SKM-1 (cell line): ENCODE data around the gene CCND3.

Experiments
- DNase-seq: peaks from one replicate; lab custom pipeline; 2025; ENCODE audit not compliant: unreplicated experiment; lab: John Stamatoyannopoulos, UW

Gene CCND3

GRCh38 chr6:41941280-41942066, at the start of gene CCND3:
CCND3 (minus strand) TSS chr6:41941808; CDS start chr6:41941649, 159 bp downstream.
- peak; percentile 88 for DNase-seq

DNA sequence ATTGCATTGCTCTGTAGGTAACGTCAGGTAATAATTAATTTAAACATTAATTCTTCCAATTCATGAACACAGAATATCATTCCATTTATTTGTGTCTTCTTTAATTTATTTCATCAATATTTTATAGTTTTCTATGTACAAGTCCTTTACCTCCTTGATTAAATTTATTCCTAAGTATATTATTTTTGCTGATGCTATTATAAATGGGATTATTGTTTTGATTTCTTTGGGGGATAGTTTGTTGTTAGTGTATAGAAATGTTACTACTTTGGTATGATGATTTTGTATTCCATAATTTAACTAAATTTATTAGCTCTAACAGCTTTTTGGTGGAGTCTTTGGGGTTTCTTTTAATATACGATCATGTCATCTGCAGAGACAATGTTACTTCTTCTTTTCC, 44.7 kb upstream of the CCND3 start:
- no peak for DNase-seq

GRCh38 chr6:41984623-41985022, 43.0 kb upstream of the CCND3 start:
- no peak for DNase-seq

DNA sequence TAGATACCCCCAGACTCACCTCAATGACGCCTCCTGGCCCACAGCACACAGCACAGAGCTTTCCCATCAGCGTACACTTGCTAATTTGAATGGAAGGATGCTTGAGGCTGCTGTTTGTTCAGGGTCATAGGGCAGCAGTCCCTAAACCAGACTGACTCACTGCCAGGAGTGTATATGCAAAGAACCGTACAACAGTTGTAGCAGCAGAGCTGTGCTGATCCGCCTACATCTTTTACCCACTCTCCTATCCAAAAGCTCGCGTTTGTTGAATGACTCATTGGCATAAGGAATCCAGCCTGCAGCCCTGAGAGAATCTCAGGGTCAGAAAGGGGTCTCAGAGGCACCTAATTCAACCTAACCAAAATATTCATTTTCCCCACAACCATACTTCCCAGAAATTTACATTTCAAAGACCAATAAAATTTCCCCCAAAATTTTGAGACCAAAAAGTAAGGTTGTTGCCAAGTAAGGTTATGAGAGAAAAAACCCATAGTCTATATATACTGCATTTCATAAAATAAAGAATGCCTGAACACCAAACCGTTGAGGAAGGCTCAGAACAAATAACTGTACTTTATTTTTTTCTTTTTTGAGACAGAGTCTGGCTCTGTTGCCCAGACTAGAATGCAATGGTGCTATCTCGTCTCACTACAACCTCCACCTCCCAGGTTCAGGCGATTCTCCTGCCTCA, 35.3 kb upstream of the CCND3 start:
- DNase-seq, result no peak

- DNase-seq, result no peak
Measured at GRCh38 chr6:41975276-41975675, 33.7 kb upstream of the CCND3 start.

DNA sequence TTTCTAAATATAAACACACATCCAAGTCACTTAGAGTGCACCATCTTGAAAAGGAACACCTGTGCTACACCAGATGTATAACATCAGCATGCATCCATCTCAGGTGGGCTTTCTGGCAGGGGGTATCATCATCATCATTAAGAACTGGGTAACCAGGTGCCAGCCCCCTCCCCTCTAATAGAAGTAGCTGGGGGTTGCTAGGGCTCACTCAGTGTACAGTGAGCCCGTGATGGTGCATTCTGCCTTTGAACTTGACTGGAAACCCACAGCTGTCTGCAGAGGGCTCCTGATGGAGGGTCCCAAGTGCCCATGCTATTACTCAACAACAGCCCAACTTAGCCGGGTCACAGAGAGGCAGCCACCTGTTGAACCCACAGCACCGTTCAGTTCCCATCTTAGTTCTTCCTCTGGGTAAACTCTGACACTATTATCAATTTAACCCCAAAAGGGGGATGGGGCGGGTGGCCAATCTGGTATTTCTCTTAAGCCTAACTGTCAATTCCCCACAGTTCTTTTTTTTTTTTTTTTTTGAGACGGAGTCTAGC, 32.7 kb upstream of the CCND3 start:
- no peak for DNase-seq

DNA sequence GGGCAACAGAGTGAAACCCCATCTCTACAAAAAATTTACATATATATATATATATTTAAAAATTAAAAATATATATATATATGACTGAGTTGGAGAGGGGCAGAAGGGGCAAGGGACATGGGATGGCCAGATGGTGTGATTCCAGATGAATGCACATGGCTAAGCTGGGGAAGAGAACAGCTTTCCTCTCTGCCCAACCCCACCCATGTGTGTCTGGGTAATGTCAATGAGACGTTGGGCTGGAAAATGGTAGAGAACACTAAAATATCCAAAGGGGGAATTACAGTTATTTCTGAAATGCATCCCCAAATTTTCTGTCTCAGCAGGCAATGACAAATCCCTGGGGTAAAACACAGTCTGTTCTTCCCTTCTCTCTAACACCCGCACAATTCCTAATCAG, 31.2 kb upstream of the CCND3 start:
- no peak for DNase-seq

- DNase-seq, result peak; percentile 76
Measured at GRCh38 chr6:41970436-41970846, 28.8 kb upstream of the CCND3 start.

DNA sequence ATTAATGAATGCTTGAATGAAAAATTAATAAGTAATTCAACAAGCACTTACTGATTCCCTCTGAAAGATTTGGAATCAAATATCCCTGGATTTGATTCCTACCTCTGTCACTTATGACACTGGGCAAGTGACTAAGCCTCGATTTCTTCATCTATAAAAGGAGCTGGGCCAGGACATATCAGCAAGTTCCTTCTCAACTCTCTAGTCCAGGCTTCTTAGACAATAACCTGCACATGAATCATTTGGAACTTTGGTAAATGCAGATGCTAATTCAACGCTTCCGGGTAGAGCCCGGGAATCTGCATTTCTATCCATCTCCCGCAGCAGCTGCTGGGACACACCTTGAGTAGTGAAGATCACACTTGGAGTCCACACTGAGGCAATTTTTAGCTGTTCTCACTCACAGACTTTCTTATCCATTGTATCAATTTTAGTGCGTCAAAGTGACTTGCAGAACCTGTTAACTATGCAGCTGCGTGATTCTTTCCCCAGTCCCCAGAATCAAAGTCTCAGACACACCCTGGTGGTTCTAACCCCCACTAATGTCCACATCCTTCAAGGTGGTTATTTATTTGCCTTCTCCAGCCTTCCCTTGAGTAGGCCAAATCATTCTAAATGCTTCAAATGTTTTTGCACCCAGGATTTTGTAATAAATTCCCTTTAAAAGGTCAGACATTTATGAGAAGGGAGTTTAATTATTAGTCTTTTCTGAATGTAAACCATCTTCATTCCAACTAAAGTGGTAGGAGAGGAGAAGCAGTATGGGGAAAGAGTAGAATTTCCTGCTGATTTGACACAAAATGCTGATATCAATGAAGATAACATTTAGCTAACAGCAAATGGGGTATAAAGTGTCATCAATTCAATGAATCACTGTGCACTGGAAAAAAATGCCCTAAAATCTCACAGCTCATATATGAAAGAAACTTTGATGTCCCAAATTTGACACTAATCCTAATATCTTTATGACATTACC, 26.0 kb upstream of the CCND3 start:
- DNase-seq, result no peak

- no peak for DNase-seq
Measured at GRCh38 chr6:41966961-41967311, 25.3 kb upstream of the CCND3 start.

- no peak for DNase-seq
Measured at GRCh38 chr6:41966214-41966920, 24.8 kb upstream of the CCND3 start.

GRCh38 chr6:41965429-41966213, 24.0 kb upstream of the CCND3 start:
- no peak for DNase-seq

DNA sequence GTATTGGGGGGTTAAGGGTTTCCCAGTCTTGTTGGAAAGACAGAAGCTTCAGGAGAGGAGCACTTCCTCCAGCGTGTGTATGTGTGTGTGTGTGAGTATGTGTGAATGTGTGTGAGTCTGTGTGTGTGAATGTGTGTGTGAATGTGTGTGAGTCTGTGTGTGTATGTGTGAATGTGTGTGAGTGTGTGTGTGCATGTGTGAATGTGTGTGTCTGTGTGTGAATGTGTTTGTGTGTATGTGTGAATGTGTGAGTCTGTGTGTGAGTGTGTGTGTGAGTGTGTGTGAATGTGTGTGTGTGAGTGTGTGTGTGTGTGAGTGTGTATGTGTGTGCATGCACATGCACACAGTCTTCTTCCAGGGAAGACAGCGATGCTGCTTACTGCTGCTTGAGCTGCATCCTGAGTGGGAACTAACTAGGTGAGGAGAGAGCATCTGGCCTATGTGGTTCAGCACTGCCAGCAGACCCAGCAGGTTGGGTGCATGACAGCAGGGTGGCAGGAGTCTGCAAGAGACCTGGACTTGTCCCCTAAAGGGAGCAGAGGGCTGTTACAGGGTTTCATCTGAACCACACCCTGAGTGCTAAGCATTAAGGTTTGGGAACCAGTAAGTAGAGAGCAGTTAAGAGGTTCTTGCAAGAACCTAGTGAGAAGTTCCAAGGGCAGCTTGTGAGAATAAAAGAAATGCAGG, 22.7 kb upstream of the CCND3 start:
- no peak for DNase-seq

DNA sequence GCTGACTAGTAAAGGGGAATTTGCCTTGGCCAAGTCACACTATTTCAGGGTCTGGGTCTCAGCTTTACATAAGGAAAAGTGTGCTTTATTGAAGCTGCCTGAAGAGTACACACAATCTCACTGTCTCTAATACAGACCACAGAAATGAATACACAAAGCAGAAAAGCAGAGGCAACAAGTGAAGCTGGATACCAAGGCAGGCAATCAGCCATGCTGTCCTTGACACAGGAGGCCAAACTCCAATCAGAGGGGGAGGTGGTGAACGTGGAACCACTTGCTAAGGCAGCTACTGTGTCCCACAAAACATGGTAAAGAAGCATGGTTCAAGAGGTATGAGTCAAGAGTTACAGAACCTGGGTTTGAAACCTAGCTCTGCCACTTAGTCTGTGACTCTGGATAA, 21.8 kb upstream of the CCND3 start:
- no peak for DNase-seq

GRCh38 chr6:41960028-41960427, 18.4 kb upstream of the CCND3 start:
- DNase-seq, result no peak

DNA sequence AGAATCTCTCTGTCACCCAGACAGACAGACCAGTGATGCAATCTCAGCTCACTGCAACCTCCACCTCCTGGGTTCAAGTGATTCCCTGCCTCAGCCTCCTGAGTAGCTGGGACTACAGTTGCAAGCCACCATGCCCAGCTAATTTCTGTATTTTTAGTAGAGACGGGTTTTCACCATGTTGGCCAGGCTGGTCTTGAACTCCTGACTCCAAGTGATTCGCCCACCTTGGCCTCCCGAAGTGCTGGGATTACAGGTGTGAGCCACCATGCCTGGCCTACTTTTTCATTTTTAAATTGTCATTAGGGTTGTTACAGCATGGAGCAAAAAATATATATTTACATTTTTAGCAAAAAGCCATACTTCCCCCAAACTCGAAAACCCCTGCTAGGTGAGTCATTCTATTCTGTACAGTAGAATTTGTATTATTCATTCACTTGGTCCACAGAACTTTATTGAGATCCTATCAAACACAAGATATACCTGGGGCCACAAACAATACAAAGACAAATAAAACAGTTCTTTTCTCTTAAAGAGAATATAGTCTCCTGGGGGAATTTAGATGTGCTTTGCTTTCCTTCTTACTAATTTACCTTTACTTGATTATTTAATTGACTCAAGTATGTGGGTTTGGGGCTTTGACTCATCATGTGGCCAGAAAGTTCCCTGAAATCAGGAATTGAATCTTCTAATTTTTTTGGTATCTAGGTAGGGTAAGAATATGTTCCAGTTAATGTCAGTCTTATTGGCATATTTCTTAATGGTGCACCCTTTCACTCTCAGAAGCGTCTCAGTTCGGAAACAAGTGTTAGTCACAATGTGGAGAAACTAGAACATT, 16.6 kb upstream of the CCND3 start:
- no peak for DNase-seq

DNA sequence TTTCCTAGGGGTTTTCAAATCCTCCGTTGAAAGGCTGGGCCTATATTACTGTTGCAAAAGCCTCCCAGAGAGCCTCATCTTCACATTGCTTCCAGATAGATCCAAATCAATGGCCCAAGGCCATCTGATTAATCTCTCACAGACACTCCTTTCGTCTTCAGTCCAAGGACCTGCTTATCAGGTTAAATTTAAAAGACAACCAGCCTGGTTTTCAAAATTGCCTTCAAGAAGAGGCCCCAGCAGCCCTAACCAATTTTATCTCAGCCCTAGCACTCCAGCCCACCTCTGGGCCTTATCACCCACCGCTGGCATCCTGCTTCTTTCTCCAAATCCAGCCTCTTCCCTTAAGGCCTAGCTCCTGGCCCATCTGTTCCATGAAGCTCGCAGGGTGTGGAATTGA, 15.5 kb upstream of the CCND3 start:
- DNase-seq, result no peak

DNA sequence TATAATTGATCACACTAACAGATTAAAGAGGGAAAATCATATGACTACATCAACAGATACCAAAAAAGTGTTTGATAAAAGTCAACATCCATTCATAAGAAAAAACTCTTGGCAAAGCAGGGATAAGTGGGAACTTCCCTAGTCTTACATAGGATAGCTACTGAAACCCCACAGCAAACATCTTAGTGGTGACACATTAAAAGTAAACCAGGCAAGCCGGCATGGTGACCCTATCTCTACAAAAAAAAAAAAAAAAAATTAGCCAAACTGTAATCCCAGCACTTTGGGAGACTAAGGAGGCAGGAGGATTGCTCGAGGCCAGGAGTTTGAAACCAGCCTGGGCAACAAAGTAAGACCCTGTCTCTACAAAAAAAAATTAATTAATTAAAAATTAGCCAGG, 13.8 kb upstream of the CCND3 start:
- DNase-seq, result no peak
